ENCODE results near the gene STRIP2.

- TF ChIP-seq CTCF (conservative IDR thresholded peaks at IDR 0.05; ENCODE audit: low read length), result no peak
- TF ChIP-seq EZH2phosphoT487 (IDR thresholded peaks at IDR 0.05; ENCODE audit: borderline replicate concordance, low read depth, low read length), result no peak
Observed at GRCh38 chr7:129438839-129439651, 4.8 kb downstream of the STRIP2 start.

All from OCI-LY7 (cell line).